Stimulated activated CD8-positive, alpha-beta memory T cell treated with anti-CD3 and anti-CD28 coated beads, Interleukin-12 subunit alpha, Interleukin-12 subunit beta, amount 100 ng/mL, for 4 hours (primary cell): ENCODE measurements around the gene SAT1.

Experiments used
- DNase-seq: peaks from one replicate; pipeline ENCODE4 v3.0.0-alpha.2; 2020; ENCODE audit warnings: low read depth

Gene SAT1

GRCh38 chrX:23811108-23811651, 28.2 kb downstream of the SAT1 start:
- no peak for DNase-seq

- no peak for DNase-seq
These were observed 28.7 kb downstream of the SAT1 start for GRCh38 chrX:23811656-23812055.

- no peak for DNase-seq
These were observed 30.8 kb downstream of the SAT1 start for GRCh38 chrX:23813808-23814207.

GRCh38 chrX:23815376-23815775, 32.4 kb downstream of the SAT1 start:
- no peak for DNase-seq

GRCh38 chrX:23816179-23816578, 33.2 kb downstream of the SAT1 start:
- DNase-seq = no peak

- no peak for DNase-seq
These were observed 35.0 kb downstream of the SAT1 start for GRCh38 chrX:23817979-23818336.

- DNase-seq = no peak
These were observed 36.6 kb downstream of the SAT1 start for GRCh38 chrX:23819385-23820234.

- no peak for DNase-seq
These were observed 37.3 kb downstream of the SAT1 start for GRCh38 chrX:23820235-23820782.

GRCh38 chrX:23821847-23822246, 38.9 kb downstream of the SAT1 start:
- DNase-seq = no peak

- no peak for DNase-seq
These were observed 39.4 kb downstream of the SAT1 start for GRCh38 chrX:23822397-23822796.

- DNase-seq = no peak
These were observed 39.9 kb downstream of the SAT1 start for GRCh38 chrX:23822841-23823240.

GRCh38 chrX:23825675-23826074, 42.7 kb downstream of the SAT1 start:
- DNase-seq = no peak

- no peak for DNase-seq
These were observed 43.2 kb downstream of the SAT1 start for GRCh38 chrX:23826216-23826615.

- DNase-seq = no peak
These were observed 43.7 kb downstream of the SAT1 start for GRCh38 chrX:23826653-23827052.

GRCh38 chrX:23828881-23829280, 45.9 kb downstream of the SAT1 start:
- no peak for DNase-seq

GRCh38 chrX:23832721-23833120, 49.7 kb downstream of the SAT1 start:
- DNase-seq = no peak
